ELF-1 (cell line): ENCODE measurements around the gene BAAT.
"Not testable (repeated sequence)": the region's sequence is repeated elsewhere in the genome, so short reads cannot be mapped to it uniquely, and the experiment has no call there.

Experiments used
- DNase-seq: peaks from one replicate; pipeline ENCODE4 v3.0.0-alpha.2; 2016; ENCODE audit warnings: low read depth, low spot score

Gene BAAT

GRCh38 chr9:101360647-101361046 lies 24.2 kb downstream of the BAAT start:
- no peak for DNase-seq

GRCh38 chr9:101359679-101360078 lies 25.1 kb downstream of the BAAT start:
- DNase-seq = no peak

- DNase-seq = no peak
Observed at GRCh38 chr9:101356619-101357018, 28.2 kb downstream of the BAAT start.

GRCh38 chr9:101354765-101355708 lies 29.8 kb downstream of the BAAT start:
- DNase-seq = no peak

GRCh38 chr9:101354143-101354764 lies 30.6 kb downstream of the BAAT start:
- no peak for DNase-seq

- DNase-seq = no peak
Observed at GRCh38 chr9:101353683-101354082, 31.1 kb downstream of the BAAT start.

- DNase-seq = no peak
Observed at GRCh38 chr9:101352892-101353463, 31.8 kb downstream of the BAAT start.

- DNase-seq = no peak
Observed at GRCh38 chr9:101350285-101350684, 34.5 kb downstream of the BAAT start.

GRCh38 chr9:101342595-101342994 lies 42.2 kb downstream of the BAAT start:
- DNase-seq = no peak

GRCh38 chr9:101341958-101342357 lies 42.8 kb downstream of the BAAT start:
- DNase-seq = no peak

- DNase-seq = no peak
Observed at GRCh38 chr9:101337237-101337636, 47.6 kb downstream of the BAAT start.

- DNase-seq = no peak
Observed at GRCh38 chr9:101336091-101336490, 48.7 kb downstream of the BAAT start.

- no peak for DNase-seq
Observed at GRCh38 chr9:101333926-101334702, 50.7 kb downstream of the BAAT start.

GRCh38 chr9:101333490-101333889 lies 51.3 kb downstream of the BAAT start:
- DNase-seq = no peak

- DNase-seq = no peak
Observed at GRCh38 chr9:101332362-101332761, 52.4 kb downstream of the BAAT start.

GRCh38 chr9:101327422-101327909 lies 57.3 kb downstream of the BAAT start:
- DNase-seq = not testable (repeated sequence)

GRCh38 chr9:101326501-101326900 lies 58.3 kb downstream of the BAAT start:
- no peak for DNase-seq

- no peak for DNase-seq
Observed at GRCh38 chr9:101326035-101326434, 58.8 kb downstream of the BAAT start.

GRCh38 chr9:101325053-101325452 lies 59.8 kb downstream of the BAAT start:
- DNase-seq = no peak

GRCh38 chr9:101324245-101324804 lies 60.5 kb downstream of the BAAT start:
- no peak for DNase-seq

- DNase-seq = no peak
Observed at GRCh38 chr9:101323129-101323528, 61.7 kb downstream of the BAAT start.
